ENCODE measurements around the gene LHX5.

- TF ChIP-seq POLR2A (IDR thresholded peaks at IDR 0.05): no peak
- TF ChIP-seq CTCF (IDR thresholded peaks at IDR 0.05): no peak
Measured at GRCh38 chr12:113485330-113485729, 13.7 kb upstream of the LHX5 start.

Data from uterus (tissue), 2 donors.